HAP-1 (cell line): Measurements from ENCODE around the gene YBX2.
A peak's percentile ranks its signal among the peaks of the same experiment; 100 is the strongest.

ENCODE experiments used
- DNase-seq, 2 experiments: peaks; one replicate each; pipeline ENCODE4 v3.0.0-alpha.2; 2016 to 2020; ENCODE audit warnings: low spot score in 2 of 2
- H3K27me3 ChIP-seq: fragments of 250-450 bp; sonication (Bioruptor Pico); 2 replicates; pipeline ENCODE4 v1.5.1; 2020; ENCODE audit warnings: low read depth, mild to moderate bottlenecking, moderate library complexity
- H3K36me3 ChIP-seq: fragments of 250-450 bp; sonication (Bioruptor Pico); replicated peaks from 2 replicates; pipeline ENCODE4 v1.5.1; 2020; ENCODE audit warnings: mild to moderate bottlenecking
- H3K4me1 ChIP-seq: fragments of 250-450 bp; sonication (Bioruptor Pico); 2 replicates; pipeline ENCODE4 v1.5.1; 2020; ENCODE audit warnings: mild to moderate bottlenecking
- H3K4me3 ChIP-seq: fragments of 250-450 bp; sonication (Bioruptor Pico); 2 replicates; pipeline ENCODE4 v1.5.1; 2020; ENCODE audit warnings: mild to moderate bottlenecking, moderate library complexity
- H3K9me3 ChIP-seq: fragments of 250-450 bp; sonication (Bioruptor Pico); 2 replicates; pipeline ENCODE4 v1.5.1; 2020; ENCODE audit warnings: mild to moderate bottlenecking, moderate library complexity
- in situ Hi-C: fragments of 300-500 bp; cut with MboI; formaldehyde crosslinking; loops from 3 replicates; pipeline ENCODE4 v1.14.3; 2020; ENCODE audit warnings: low sequenced_read_pairs, inconsistent platforms, mixed read lengths

Gene YBX2

DNA sequence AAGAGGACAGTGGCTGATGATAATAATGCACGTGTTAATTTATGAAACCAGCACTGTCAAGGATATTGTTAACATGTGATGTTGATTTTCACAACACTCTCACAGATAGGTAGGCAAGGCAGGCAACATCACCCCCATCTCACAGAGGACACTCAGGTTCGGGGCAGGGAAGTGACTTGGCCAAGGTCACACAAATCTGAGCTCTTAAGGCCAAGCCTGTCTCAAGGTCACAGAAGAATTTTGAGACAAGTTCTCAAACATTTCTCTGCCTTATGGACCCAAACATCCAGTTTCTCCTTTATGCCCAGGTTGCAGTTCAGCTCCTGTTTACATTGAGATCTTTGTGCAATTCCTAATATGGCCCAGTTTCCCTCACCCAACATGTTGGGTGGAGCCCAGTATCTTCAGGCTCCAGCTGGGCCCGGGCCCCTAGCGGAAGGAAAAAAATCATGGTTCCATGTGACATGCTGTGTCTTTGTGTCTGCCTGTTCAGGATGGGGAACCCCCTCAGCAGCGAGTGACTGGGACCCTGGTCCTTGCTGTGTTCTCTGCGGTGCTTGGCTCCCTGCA, 11.6 kb downstream of the YBX2 start:
- H3K4me1 ChIP-seq = peaks cover 8% of the 10 kb centered on the region
- no peaks in the 10 kb centered on the region for H3K9me3 ChIP-seq
- H3K27me3 ChIP-seq = no peaks in the 10 kb centered on the region
- in situ Hi-C loops = loop anchor here (5.0 kb wide), 1 partner anchor 64 kb away; no protein-coding TSS in a partner anchor
- H3K36me3 ChIP-seq = no peaks in the 10 kb centered on the region; the same call in 1 of the 2 replicates
- no peak overlapping the region; the same call in 1 of the 2 replicates for H3K4me3 ChIP-seq
- no peak for DNase-seq

DNA sequence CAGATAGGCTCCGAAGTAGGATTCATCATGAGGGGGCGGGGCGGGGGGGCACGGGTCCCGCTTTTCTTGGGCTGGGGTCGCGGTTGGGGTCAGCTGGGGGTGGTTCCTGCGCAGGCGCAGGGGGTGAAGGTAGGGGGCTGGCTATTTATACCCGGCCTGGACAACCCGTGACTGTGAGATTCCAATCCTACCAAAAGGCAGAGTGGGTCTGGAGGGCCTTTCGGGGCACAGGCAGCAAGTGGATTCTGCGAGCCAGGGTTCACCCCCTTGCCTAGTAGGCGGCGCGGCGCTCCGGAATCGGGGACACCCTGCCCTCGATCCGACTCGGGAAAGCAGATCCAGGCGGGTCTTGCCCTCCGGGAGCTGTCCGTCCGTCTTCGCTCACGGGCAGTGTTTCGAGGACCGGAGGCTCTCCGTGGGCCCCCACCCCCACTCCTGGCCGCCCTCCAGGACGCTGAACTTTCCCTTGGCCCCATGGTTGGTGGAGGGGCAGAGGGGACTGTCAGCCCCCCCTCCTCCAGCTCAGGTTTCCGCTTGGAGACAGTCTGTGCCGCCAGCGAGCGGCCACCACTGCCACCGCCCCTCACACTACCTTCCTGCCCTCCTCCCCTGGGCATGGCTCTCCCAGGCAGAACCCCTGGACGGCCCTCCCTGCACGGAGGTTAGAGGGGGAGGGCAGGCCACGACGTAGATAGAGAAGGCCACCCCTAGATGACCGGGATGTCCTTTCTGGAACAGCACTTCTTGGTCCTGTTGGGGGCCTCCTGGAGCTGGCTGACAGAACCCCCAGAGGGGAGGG, 12.3 kb downstream of the YBX2 start:
- in situ Hi-C loops = loop anchor here (5.0 kb wide), 1 partner anchor 65 kb away; no protein-coding TSS in a partner anchor
- no peaks in the 10 kb centered on the region for H3K9me3 ChIP-seq
- H3K4me3 ChIP-seq = peak overlapping the region; percentile 75
- DNase-seq = peak in 1 of 2 experiments; percentile 35
- H3K36me3 ChIP-seq = no peaks in the 10 kb centered on the region; the same call in 1 of the 2 replicates
- peaks cover 8% of the 10 kb centered on the region for H3K4me1 ChIP-seq
- H3K27me3 ChIP-seq = no peaks in the 10 kb centered on the region

DNA sequence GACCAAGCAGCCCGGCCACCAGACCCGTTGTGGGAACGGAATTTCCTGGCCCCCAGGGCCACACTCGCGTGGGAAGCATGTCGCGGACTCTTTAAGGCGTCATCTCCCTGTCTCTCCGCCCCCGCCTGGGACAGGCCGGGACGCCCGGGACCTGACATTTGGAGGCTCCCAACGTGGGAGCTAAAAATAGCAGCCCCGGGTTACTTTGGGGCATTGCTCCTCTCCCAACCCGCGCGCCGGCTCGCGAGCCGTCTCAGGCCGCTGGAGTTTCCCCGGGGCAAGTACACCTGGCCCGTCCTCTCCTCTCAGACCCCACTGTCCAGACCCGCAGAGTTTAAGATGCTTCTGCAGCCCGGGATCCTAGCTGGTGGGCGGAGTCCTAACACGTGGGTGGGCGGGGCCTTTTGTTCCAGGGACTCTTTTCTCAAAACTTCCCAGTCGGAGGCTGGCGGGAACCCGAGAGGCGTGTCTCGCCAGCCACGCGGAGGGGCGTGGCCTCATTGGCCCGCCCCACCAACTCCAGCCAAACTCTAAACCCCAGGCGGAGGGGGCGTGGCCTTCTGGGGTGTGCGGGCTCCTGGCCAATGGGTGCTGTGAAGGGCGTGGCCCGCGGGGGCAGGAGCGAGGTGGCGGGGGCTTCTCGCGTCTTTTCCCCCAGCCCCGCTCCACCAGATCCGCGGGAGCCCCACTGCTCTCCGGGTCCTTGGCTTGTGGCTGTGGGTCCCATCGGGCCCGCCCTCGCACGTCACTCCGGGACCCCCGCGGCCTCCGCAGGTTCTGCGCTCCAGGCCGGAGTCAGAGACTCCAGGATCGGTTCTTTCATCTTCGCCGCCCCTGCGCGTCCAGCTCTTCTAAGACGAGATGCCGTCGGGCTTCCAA, 13.1 kb downstream of the YBX2 start, which contains the start of gene SLC2A4:
TSS of gene SLC2A4 (plus strand) at position 645 of the 879 bp plus-strand sequence. CDS start at position 862, 217 bp downstream.
- H3K4me1 ChIP-seq = peaks cover 8% of the 10 kb centered on the region
- H3K27me3 ChIP-seq = no peaks in the 10 kb centered on the region
- in situ Hi-C loops = loop anchor here (5.0 kb wide), 1 partner anchor 66 kb away; no protein-coding TSS in a partner anchor
- H3K4me3 ChIP-seq = peak within 1 kb of the TSS; percentile 75
- no peaks in the 10 kb centered on the region; the same call in 1 of the 2 replicates for H3K36me3 ChIP-seq
- peak; percentile 95 to 99 for DNase-seq
- H3K9me3 ChIP-seq = no peaks in the 10 kb centered on the region

DNA sequence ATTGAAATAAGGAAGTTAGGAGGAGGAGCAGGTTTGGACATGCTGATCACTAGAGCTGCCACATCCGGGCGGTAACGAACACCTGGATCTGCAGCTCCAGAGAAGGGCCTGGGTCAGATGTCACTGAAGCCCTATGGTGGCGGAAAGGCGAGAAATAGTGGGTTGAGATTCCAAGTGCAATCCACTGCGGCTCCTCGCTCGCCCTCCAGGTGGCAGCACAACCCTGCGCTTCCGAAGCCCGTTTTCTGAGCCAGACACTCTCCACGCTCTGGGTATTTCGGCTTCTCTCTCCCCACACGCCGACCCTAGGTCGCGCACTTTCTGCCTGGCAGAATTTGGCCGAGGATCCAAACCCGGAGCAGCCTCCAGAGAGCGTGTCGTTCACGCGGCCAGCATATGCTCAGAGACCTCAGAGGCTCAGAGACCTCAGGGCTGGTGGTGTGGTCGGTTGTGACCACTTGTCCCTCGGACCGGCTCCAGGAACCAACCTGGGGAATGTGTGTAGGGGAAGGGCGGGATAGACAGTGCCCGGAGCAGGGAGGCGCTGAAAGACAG, 13.8 kb downstream of the YBX2 start:
- H3K36me3 ChIP-seq = no peaks in the 10 kb centered on the region
- peak; percentile 85 to 92 for DNase-seq
- H3K4me1 ChIP-seq = peaks cover 8% of the 10 kb centered on the region
- H3K9me3 ChIP-seq = no peaks in the 10 kb centered on the region
- H3K27me3 ChIP-seq = no peaks in the 10 kb centered on the region
- peak overlapping the region; percentile 75 for H3K4me3 ChIP-seq
- in situ Hi-C loops = loop anchor here (5.0 kb wide), 1 partner anchor 67 kb away; no protein-coding TSS in a partner anchor

DNA sequence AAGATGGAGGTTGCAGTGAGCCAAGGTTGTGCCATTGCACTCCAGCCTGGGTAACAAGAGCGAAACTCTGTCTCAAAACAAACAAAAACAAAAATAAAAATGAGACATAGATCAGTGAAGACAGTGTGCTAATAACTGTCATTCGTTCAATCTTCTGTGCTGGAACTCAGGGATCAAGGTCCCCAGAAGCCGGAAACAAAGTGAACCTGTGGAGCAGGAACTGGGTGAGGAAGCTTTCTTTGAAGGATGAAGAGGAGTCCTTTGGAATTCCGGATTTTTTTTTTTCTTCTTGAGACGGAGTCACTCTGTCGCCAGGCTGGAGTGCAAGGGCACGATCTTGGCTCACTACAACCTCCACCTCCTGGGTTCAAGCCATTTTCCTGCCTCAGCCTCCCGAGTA, 15.0 kb downstream of the YBX2 start:
- in situ Hi-C loops = no loop called here
- H3K9me3 ChIP-seq = no peaks in the 10 kb centered on the region
- H3K36me3 ChIP-seq = no peaks in the 10 kb centered on the region
- no peaks in the 10 kb centered on the region for H3K27me3 ChIP-seq
- peaks cover 8% of the 10 kb centered on the region for H3K4me1 ChIP-seq
- no peak overlapping the region for H3K4me3 ChIP-seq
- no peak for DNase-seq

DNA sequence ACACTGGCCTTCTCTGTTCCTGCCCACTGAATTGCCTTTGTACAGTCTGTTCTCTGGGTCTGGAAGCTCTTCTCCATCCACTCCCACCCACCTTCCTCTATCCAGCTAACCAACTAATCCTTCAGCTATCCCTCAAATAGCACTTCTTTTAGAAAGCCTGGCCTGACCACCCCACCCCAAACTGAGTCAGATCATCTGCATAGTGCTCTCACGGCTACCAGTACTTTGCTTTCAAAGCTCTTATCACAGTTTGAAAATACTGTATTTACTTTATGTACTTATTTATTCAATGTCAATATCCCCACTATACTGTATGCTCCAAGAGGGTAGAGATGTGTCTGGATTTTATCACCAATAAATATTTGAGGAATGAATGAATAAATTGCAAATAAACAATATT, 27.7 kb downstream of the YBX2 start:
- Histone ChIP-seq H3K4me1 (peaks cover 29% of the 10 kb centered on the region), H3K4me3 (no peak overlapping the region), H3K27me3 (no peaks in the 10 kb centered on the region), H3K9me3 (no peaks in the 10 kb centered on the region), H3K36me3 (no peaks in the 10 kb centered on the region)
- in situ Hi-C loops = no loop called here
- no peak for DNase-seq

DNA sequence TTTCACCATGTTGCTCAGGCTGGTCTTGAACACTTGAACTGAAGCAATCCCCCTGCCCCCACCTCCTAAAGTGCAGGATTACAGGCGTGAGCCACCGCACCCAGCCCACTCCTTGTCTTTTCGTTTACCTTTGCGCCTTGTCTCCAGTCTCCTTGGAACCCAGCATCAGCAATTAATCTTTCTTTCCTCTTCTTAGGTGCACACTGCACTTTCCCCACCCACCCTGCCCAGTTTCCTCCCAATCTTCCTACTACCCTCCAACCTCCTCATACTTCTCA, 30.7 kb downstream of the YBX2 start:
- Histone ChIP-seq H3K27me3 (no peaks in the 10 kb centered on the region), H3K4me3 (no peak overlapping the region), H3K36me3 (peaks cover 15% of the 10 kb centered on the region), H3K4me1 (peaks cover 29% of the 10 kb centered on the region), H3K9me3 (no peaks in the 10 kb centered on the region)
- in situ Hi-C loops = no loop called here
- peak in 1 of 2 experiments; percentile 17 for DNase-seq

DNA sequence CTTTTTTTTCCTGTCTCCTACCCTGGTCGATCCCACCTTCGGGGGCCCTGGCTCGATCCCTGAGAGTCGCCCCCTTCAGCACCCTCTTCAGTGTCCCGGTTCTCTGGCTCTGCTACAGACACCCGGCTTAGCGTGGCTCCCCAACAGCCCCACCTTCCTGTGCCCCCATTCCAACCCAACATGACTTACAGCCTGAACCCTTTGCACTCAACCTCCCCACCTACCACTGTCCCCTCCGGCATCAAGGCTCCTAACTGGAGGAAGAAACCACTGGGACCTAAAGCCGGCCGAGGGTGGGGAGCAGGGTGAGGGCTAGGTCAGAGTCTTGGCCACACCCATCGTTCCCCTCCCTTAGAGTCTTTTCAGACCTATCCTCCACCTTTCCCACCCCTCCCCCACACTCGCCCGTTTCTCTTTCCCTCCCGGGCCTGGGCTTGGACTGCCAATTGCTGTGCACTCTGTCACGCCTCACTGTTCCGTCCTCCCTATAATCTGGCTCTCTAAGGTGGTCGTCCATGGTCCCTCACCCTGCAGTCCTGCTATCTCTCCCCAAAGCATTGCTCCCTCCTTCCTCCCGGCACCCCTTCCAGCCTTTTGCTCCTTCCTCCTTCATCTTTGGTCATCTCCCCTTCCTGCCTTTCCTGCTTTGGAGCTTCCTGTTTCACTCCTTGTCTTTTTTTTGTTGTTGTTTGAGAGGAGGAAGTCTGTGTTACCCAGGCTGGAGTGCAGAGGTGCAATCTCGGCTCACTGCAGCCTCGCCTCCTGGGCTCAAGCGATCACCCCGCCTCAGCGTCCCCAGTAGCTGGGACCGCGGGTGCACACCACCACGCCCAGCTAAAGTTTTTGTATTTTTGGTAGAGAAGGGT, 31.3 kb downstream of the YBX2 start:
- peaks cover 29% of the 10 kb centered on the region for H3K4me1 ChIP-seq
- DNase-seq = peak; percentile 46 to 82
- no peak overlapping the region for H3K4me3 ChIP-seq
- peaks cover 21% of the 10 kb centered on the region for H3K36me3 ChIP-seq
- in situ Hi-C loops = no loop called here
- H3K9me3 ChIP-seq = no peaks in the 10 kb centered on the region
- H3K27me3 ChIP-seq = no peaks in the 10 kb centered on the region

DNA sequence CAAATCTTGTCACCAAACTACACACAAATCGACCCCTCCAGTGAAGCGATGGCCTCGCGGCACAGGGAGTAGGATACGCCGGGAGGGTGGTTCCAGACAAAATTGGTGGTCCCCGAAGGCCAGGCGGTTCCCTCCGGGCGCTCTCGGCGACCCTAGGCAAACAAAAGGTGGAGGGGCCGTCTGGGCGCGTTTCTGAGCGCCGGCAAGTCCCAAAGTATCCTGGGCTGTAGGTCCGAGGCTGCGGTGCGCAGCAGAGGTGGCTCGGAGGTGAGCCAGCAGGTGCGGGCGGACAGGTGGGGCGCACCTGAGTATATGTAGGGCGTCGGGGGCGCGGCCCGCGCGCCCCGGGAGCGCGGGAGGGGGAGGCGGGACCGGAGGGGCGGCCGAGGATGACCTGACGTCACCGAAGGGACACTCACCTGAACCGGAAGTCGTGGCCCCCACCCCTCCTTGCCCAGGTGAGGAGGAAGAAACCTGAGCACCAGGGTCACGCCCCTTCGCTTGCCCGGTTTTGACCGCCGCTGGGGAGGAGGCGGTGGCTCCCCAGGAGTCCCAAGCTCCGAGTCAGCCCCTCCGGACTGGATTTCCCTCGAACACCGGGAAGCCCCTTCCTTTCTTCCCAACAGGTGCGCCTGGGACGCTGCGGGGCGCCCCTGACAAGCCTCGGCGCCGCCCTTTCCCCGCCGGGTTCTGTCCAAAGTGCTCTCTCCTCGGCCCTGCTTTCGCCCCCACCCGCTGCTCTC, 32.1 kb downstream of the YBX2 start, which contains the start of gene CLDN7:
TSS of gene CLDN7 (minus strand) at position 287 of the 743 bp plus-strand sequence. CDS start 435 bp downstream, outside the sequence.
- H3K4me1 ChIP-seq = peaks cover 29% of the 10 kb centered on the region
- no peaks in the 10 kb centered on the region for H3K9me3 ChIP-seq
- peaks cover 28% of the 10 kb centered on the region for H3K36me3 ChIP-seq
- in situ Hi-C loops = no loop called here
- H3K4me3 ChIP-seq = no peak within 1 kb of the TSS
- DNase-seq = no peak
- H3K27me3 ChIP-seq = no peaks in the 10 kb centered on the region

DNA sequence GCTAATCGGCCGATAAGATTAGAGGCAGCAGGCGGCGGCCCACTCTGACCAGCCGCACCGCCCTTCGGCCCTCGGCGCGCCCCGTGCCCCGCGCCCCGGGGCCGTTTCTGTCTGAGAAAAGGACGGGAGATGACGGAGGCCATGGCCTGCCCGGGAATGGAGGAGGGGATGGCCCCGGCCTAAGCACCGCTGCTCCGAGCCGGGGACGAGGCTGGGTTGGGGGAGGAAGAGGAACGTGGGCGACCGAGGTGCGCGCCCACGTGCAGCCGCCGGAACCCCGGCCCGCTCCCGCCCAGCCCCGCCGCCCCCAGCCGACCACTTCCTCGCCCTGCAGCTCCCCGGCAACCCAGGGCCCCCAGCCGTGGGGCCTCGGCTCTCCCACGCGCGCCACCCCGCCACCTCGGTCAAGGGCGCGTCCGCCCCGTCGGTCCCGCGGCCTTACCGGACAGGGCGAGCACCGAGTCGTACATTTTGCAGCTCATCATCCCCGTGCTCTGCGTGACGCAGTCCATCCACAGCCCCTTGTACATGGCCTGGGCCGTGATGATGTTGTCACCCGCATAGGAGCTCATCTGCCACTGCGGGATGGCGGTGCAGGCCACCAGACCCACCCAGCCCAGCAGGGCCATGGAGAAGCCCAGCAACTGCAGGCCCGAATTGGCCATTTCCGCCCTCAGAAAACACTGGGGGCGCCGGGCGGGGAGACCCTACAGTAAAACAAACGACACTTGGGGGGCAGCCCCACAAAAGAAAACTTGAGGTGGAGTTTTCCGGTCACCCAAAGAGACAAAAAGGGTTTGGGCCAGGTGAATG, 32.9 kb downstream of the YBX2 start:
- peaks cover 29% of the 10 kb centered on the region for H3K4me1 ChIP-seq
- H3K27me3 ChIP-seq = no peaks in the 10 kb centered on the region
- no peak overlapping the region for H3K4me3 ChIP-seq
- no peak for DNase-seq
- in situ Hi-C loops = no loop called here
- no peaks in the 10 kb centered on the region for H3K9me3 ChIP-seq
- H3K36me3 ChIP-seq = peaks cover 35% of the 10 kb centered on the region

DNA sequence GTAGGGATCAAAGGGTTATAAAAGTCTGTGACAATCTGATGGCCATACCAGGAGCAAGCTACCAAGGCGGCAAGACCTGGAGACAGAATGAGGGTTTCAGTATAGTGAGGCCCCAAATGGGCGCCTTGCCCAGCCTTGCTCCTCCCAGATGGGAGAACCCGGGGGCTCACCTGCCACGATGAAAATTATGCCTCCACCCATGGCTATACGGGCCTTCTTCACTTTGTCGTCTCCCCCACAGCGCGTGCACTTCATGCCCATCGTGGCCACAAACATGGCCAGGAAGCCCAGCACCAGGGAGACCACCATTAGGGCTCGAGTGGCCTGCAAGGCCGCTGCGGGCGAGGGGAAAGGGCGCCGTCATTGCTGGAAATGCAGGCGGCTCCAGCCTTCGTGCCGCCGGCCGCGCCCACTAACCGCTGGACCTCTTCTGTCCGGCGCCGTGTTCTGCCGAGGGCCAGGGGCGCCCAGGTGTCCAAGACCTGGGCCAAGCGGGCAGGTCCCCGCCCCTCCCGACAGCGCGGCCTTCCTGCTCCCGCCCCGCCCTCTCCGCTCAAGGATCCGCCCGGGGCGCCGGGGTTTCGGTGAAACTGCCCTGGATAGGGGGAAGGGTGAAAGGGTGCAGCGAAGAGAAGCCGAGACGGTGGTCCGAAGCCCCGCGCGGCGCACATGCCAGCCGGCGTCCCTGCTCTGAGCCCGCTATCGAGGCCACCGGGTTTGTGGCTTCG, 33.6 kb downstream of the YBX2 start:
- in situ Hi-C loops = no loop called here
- Histone ChIP-seq H3K36me3 (peaks cover 43% of the 10 kb centered on the region), H3K4me3 (no peak overlapping the region), H3K9me3 (no peaks in the 10 kb centered on the region), H3K4me1 (peaks cover 26% of the 10 kb centered on the region), H3K27me3 (no peaks in the 10 kb centered on the region)
- no peak for DNase-seq
